COR-L47 (cell line): ENCODE measurements around the gene TNRC6C.
A peak's percentile ranks its signal among the peaks of the same experiment; 100 is the strongest.

Experiments used
- DNase-seq: peaks from one replicate; lab custom pipeline; 2025; lab: John Stamatoyannopoulos, UW

Gene TNRC6C

GRCh38 chr17:78013683-78014467, 55.4 kb downstream of the TNRC6C start:
- DNase-seq = peak; percentile 33

- peak; percentile 54 for DNase-seq
These were observed 56.1 kb downstream of the TNRC6C start for GRCh38 chr17:78014646-78015045.

- DNase-seq = no peak
These were observed 58.3 kb downstream of the TNRC6C start for GRCh38 chr17:78016852-78017251.

GRCh38 chr17:78019367-78019975, 61.0 kb downstream of the TNRC6C start:
- peak; percentile 9 for DNase-seq

GRCh38 chr17:78019976-78020716, 61.6 kb downstream of the TNRC6C start:
- no peak for DNase-seq

- DNase-seq = no peak
These were observed 62.2 kb downstream of the TNRC6C start for GRCh38 chr17:78020717-78021108.

- no peak for DNase-seq
These were observed 63.9 kb downstream of the TNRC6C start for GRCh38 chr17:78022425-78022824.

GRCh38 chr17:78023042-78023441, 64.5 kb downstream of the TNRC6C start:
- DNase-seq = no peak

- DNase-seq = no peak
These were observed 67.9 kb downstream of the TNRC6C start for GRCh38 chr17:78026381-78026780.

- no peak for DNase-seq
These were observed 68.6 kb downstream of the TNRC6C start for GRCh38 chr17:78027121-78027520.

GRCh38 chr17:78029697-78030096, 71.2 kb downstream of the TNRC6C start:
- no peak for DNase-seq

- DNase-seq = no peak
These were observed 72.9 kb downstream of the TNRC6C start for GRCh38 chr17:78031435-78031834.

GRCh38 chr17:78032166-78032565, 73.7 kb downstream of the TNRC6C start:
- DNase-seq = no peak

GRCh38 chr17:78034429-78035091, 76.1 kb downstream of the TNRC6C start:
- DNase-seq = no peak

GRCh38 chr17:78037280-78037679, 78.8 kb downstream of the TNRC6C start:
- no peak for DNase-seq

GRCh38 chr17:78038748-78039288, 80.3 kb downstream of the TNRC6C start:
- DNase-seq = no peak

- DNase-seq = no peak
These were observed 81.1 kb downstream of the TNRC6C start for GRCh38 chr17:78039581-78039980.

- DNase-seq = peak; percentile 76
These were observed 82.2 kb downstream of the TNRC6C start for GRCh38 chr17:78040440-78041385.

- no peak for DNase-seq
These were observed 83.1 kb downstream of the TNRC6C start for GRCh38 chr17:78041386-78042179.

- DNase-seq = no peak
These were observed 84.0 kb downstream of the TNRC6C start for GRCh38 chr17:78042542-78042941.
